HG03520 (cell line): ENCODE measurements around the gene DMBT1.

ENCODE experiments used
- ATAC-seq: cut with Tn5 transposase; IDR thresholded peaks from one replicate; pipeline ENCODE4 v1.9.1; 2021; ENCODE audit warnings: mild to moderate bottlenecking, moderate library complexity; ENCODE audit not compliant: unreplicated experiment

The DMBT1 gene

GRCh38 chr10:122560279-122560804 is at the start of gene DMBT1:
Gene DMBT1 (plus strand): TSS chr10:122560754. CDS start chr10:122560771, 17 bp downstream.
- ATAC-seq = no peak

GRCh38 chr10:122513053-122513452 is 47.5 kb upstream of the DMBT1 start:
- no peak for ATAC-seq

DNA sequence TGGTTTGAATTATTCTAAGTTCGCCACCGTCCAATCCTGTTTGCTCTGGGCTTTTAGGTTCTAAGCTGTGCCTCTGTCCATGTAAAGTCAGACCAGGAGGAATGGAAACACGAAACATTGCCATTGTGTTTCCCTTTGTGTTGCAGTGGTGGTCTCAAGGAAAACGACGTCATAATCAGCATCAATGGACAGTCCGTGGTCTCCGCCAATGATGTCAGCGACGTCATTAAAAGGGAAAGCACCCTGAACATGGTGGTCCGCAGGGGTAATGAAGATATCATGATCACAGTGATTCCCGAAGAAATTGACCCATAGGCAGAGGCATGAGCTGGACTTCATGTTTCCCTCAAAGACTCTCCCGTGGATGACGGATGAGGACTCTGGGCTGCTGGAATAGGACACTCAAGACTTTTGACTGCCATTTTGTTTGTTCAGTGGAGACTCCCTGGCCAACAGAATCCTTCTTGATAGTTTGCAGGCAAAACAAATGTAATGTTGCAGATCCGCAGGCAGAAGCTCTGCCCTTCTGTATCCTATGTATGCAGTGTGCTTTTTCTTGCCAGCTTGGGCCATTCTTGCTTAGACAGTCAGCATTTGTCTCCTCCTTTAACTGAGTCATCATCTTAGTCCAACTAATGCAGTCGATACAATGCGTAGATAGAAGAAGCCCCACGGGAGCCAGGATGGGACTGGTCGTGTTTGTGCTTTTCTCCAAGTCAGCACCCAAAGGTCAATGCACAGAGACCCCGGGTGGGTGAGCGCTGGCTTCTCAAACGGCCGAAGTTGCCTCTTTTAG is 46.3 kb upstream of the DMBT1 start:
- no peak for ATAC-seq

GRCh38 chr10:122515022-122515424 is 45.5 kb upstream of the DMBT1 start:
- ATAC-seq = no peak

DNA sequence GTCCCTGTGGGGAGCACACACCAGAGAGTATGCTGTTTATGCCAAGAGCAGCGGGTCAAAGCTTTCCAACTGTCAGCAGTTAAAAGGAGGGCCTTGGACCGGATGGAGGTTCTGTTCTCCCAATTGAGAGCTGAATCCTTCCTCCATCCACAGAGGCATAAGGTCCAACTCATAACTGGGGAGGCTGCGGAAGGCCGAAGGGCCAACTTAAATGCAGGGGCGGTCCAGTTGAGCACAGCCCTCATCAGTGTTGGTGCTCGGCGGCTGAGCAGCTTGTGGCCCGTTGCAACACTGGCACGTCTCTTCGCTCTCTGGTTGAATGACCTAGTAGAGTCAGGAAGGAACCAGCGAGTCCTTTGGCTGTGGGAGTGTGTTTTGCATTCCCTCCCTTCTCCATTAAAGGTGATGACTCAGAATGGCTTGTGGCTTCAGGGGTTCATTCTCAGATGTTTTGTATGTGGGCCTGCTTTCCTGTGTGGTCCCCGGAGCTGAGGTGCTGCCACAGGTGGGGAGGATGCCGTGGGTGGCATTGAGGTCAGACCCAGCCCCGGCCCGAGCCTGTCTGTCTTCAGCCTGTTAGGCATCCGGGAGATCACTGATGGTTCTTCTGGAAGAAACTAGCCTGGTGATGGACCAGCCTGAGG is 44.8 kb upstream of the DMBT1 start:
- ATAC-seq = peak; percentile 75

- ATAC-seq = no peak
Measured at GRCh38 chr10:122516734-122517133, 43.8 kb upstream of the DMBT1 start.

DNA sequence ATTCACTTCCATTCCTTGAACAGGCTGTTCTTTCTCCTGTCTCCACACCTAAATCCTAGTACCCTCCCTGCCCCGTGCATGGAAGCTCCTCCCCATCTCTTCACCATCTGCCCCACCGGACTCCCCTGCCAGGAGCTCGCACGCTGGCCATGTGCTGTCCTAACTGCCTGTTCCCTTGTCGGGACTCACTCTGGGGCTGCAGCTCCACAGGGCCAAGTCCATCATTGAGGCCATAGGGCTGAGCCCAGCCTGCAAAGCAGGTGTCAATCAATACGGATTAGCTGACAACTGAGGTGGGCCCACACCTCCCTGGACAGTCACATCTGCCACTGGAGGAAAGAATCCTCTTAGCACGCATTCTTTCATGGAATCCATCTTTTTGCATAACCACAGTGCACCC is 41.4 kb upstream of the DMBT1 start:
- no peak for ATAC-seq

- ATAC-seq = no peak
Measured at GRCh38 chr10:122519873-122520272, 40.7 kb upstream of the DMBT1 start.

DNA sequence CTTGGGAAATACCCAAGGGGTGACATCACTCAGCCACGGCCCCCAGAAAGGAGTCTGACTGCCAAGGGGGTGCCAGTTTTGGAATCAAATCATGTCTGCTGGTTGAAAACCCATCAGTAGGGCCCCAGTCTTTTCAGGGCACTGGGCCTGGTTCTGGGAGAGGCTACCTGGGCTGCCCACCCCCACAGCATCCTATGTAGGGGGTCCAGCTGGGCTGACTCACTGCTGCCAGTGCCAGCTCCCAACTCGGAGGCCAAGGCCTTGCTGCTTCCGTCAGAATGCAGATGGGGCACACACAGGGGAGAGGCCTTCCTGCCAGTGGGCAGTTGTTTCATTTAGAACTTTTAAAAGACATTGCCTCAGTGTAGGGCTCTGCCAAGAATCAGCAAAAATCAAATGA is 39.5 kb upstream of the DMBT1 start:
- no peak for ATAC-seq

GRCh38 chr10:122524811-122525210 is 35.7 kb upstream of the DMBT1 start:
- ATAC-seq = no peak

- ATAC-seq = no peak
Measured at GRCh38 chr10:122525788-122526187, 34.8 kb upstream of the DMBT1 start.

- no peak for ATAC-seq
Measured at GRCh38 chr10:122526892-122527291, 33.7 kb upstream of the DMBT1 start.

DNA sequence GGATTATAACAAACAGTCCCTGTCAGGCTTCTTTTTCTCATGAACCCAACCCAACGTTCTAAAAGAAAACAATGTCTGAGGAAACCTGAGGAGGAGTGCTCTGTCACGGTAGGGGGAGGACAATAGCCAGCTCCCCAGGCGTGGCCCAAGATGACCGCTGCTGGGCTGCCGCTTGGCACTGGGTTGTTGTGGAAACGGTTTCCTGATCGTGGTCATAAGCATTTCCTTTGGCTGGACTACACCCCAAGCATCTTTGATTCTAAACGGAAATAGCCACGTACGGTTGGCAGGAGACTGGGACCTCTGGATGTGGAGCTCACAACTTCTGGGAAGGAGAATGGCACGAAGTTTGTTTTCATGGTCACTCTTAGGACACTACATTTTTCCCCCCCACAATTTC is 30.4 kb upstream of the DMBT1 start:
- ATAC-seq = no peak

GRCh38 chr10:122531261-122531660 is 29.3 kb upstream of the DMBT1 start:
- no peak for ATAC-seq

DNA sequence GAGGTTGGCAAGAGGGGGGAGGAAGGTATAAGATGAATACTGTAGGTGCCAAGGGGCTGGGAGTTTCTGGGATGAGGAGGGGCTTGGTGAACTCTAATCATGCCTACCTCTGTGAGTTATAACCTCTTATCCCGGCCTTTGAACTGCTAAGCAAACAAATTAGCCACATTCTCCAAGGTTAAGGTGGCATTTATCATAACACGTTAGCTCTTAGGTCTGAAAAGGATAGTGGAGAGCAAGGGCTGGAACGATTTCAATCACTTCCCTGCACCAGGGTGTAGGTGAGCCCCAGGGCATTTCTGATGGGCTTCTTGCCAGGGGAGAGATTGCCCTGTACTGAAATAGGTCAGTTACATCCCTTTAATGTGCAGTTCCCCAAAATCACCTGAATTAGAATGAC is 28.6 kb upstream of the DMBT1 start:
- ATAC-seq = no peak

GRCh38 chr10:122532601-122533296 is 27.8 kb upstream of the DMBT1 start:
- ATAC-seq = no peak

DNA sequence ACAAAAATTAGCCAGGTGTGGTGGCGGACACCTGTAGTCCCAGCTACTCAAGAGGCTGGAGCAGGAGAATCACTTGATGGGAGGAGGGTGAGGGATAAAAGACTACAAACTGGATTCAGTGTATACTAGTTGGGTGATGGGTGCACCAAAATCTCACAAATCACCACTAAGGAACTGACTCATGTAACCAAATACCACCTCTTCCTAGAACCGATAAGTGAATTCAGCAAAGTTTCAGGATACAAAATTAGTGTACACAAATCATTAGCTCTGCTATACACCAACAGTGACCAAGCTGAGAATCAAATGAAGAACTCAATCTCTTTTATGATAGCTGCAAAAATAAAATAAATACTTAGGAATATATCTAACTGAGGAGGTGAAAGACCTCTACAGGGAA is 23.0 kb upstream of the DMBT1 start:
- ATAC-seq = no peak

DNA sequence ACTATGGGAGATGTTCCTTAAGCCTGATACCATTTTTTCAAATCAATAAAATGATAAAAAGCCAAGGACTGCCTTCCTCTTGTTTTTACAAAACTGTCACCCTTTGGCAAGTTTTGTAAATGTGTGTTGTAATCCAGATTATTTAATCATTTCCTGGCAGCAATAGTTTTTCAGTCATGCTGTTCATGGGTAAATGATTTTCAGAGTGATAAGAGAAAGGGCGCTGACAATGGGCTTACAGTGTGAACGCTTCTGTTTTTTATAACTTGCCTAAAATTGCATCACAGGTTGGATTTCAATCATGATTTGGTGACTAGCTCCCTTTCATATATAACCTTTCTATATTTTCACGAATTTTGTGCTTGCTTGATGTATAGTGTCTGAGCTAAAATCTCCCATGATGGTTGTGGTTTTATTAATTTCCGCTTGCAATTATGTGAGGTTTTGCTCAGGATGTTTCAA is 19.0 kb upstream of the DMBT1 start:
- ATAC-seq = no peak

GRCh38 chr10:122543676-122544445 is 16.7 kb upstream of the DMBT1 start:
- ATAC-seq = no peak

GRCh38 chr10:122544493-122544892 is 16.1 kb upstream of the DMBT1 start:
- no peak for ATAC-seq

GRCh38 chr10:122546242-122546641 is 14.3 kb upstream of the DMBT1 start:
- no peak for ATAC-seq
